CD4-positive, alpha-beta T cell treated with Interleukin-2 at 100 ng/mL for 4 hours (primary cell): Measurements from ENCODE around the gene HPN.
A peak's percentile ranks its signal among the peaks of the same experiment; 100 is the strongest.
"Not testable (repeated sequence)": the region's sequence is repeated elsewhere in the genome, so short reads cannot be mapped to it uniquely, and the experiment has no call there.

Experiments
- DNase-seq: peaks from one replicate; pipeline ENCODE4 v3.0.0-alpha.2; 2020; ENCODE audit warnings: low spot score

HPN gene

GRCh38 chr19:35009424-35010415 is 31.8 kb upstream of the HPN start:
- DNase-seq = no peak

GRCh38 chr19:35011091-35011689 is 30.3 kb upstream of the HPN start:
- DNase-seq = peak; percentile 27

GRCh38 chr19:35011737-35012682 is 29.5 kb upstream of the HPN start:
- DNase-seq = no peak

- DNase-seq = peak; percentile 82
These were observed 28.3 kb upstream of the HPN start for GRCh38 chr19:35013041-35013819.

GRCh38 chr19:35013820-35014754 is 27.4 kb upstream of the HPN start:
- DNase-seq = peak; percentile 78

- DNase-seq = not testable (repeated sequence)
These were observed 26.7 kb upstream of the HPN start for GRCh38 chr19:35014774-35015173.

- DNase-seq = no peak
These were observed 26.1 kb upstream of the HPN start for GRCh38 chr19:35015270-35015953.

- DNase-seq = no peak
These were observed 25.6 kb upstream of the HPN start for GRCh38 chr19:35015954-35016351.

- DNase-seq = no peak
These were observed 24.0 kb upstream of the HPN start for GRCh38 chr19:35017507-35017906.

- no peak for DNase-seq
These were observed 23.1 kb upstream of the HPN start for GRCh38 chr19:35018379-35018778.

- no peak for DNase-seq
These were observed 22.4 kb upstream of the HPN start for GRCh38 chr19:35019144-35019543.

GRCh38 chr19:35021016-35021415 is 20.5 kb upstream of the HPN start:
- no peak for DNase-seq

GRCh38 chr19:35021596-35021995 is 19.9 kb upstream of the HPN start:
- DNase-seq = no peak

GRCh38 chr19:35022460-35022859 is 19.1 kb upstream of the HPN start:
- DNase-seq = no peak

GRCh38 chr19:35023428-35023827 is 18.1 kb upstream of the HPN start:
- DNase-seq = no peak

GRCh38 chr19:35024095-35024494 is 17.4 kb upstream of the HPN start:
- DNase-seq = no peak

GRCh38 chr19:35025969-35026368 is 15.6 kb upstream of the HPN start:
- no peak for DNase-seq

GRCh38 chr19:35026418-35026817 is 15.1 kb upstream of the HPN start:
- DNase-seq = no peak

GRCh38 chr19:35027009-35027408 is 14.5 kb upstream of the HPN start:
- no peak for DNase-seq
